Endothelial cell of umbilical vein (primary cell): ENCODE data around the gene CYP1B1. TPM values are rescaled to one million over a fixed set of nuclear protein-coding genes. Genes with fewer than 3 reads are reported as not detected.

Source experiments
- BruUV-seq: library from RNA; stranded (reverse); fragments of 400-500 nt; replicated peaks from 2 replicates; lab custom pipeline; 2021; lab: Mats Ljungman, UMichigan
- CTCF ChIA-PET: fragments of 300-600, 350-600 bp; sonication (Branson Sonifier 250); formaldehyde crosslinking; loops from one replicate; lab custom pipeline; 2021; ENCODE audit warnings: antibody characterized with exemption, inconsistent platforms; lab: Charles Lee
- POLR2A ChIA-PET: fragments of 300-600, 350-600 bp; sonication (Branson Sonifier 250); formaldehyde crosslinking; loops from one replicate; lab custom pipeline; 2021; ENCODE audit warnings: antibody characterized with exemption, inconsistent platforms; lab: Charles Lee
- DNase-seq: peaks from one replicate; pipeline ENCODE4 v3.0.0-alpha.2; 2011; ENCODE audit warnings: low read depth, low spot score
- FAIRE-seq: peaks from 2 replicates; lab custom pipeline; 2011; peaks lifted over from hg19 to GRCh38; lab: Jason Lieb, UNC
- H2AFZ ChIP-seq: 2 replicates; pipeline ENCODE4 v1.6.0; 2012; ENCODE audit warnings: low read depth, low read length, control low read depth, inconsistent platforms
- H3K27ac ChIP-seq: 2 replicates; pipeline ENCODE4 v1.5.1; 2011; ENCODE audit warnings: low read depth, mild to moderate bottlenecking, control low read depth, low read length, moderate library complexity; ENCODE audit not compliant: insufficient read depth
- H3K27me3 ChIP-seq, 2 experiments: 2 replicates each; pipeline versions ENCODE4 v1.6.0 to v1.6.1; 2011; ENCODE audit warnings: low read length in 2 of 2, mixed read lengths in 1 of 2; ENCODE audit not compliant: control insufficient read depth in 2 of 2, insufficient read depth in 2 of 2
- H3K36me3 ChIP-seq, 2 experiments: 2 replicates in 1 of 2; 3 replicates in 1 of 2; pipeline ENCODE4 v1.5.1; 2011; ENCODE audit warnings: low read length in 2 of 2, mild to moderate bottlenecking in 1 of 2, moderate library complexity in 1 of 2; ENCODE audit not compliant: control insufficient read depth in 2 of 2, insufficient read depth in 2 of 2; ENCODE audit errors: extremely low read depth in 1 of 2
- H3K4me1 ChIP-seq: 3 replicates; pipeline ENCODE4 v1.5.1; 2011; ENCODE audit warnings: mild to moderate bottlenecking, low read length; ENCODE audit not compliant: control insufficient read depth, insufficient read depth; ENCODE audit errors: extremely low read depth
- H3K4me2 ChIP-seq: 2 replicates; pipeline ENCODE4 v1.6.1; 2011; ENCODE audit warnings: low read length, control low read depth, mixed read lengths; ENCODE audit not compliant: insufficient read depth
- H3K4me3 ChIP-seq, 3 experiments: fragments of 200-600 bp in 1 of 3; sonication (generic), shearing (Covaris generic) in 1 of 3; replicated peaks in 1 of 3; 2 replicates each; pipeline ENCODE4 v1.5.1; 2011 to 2016; ENCODE audit warnings: control low read depth in 3 of 3, low read length in 3 of 3, mild to moderate bottlenecking in 2 of 3, inconsistent platforms in 1 of 3, low read depth in 1 of 3, moderate library complexity in 1 of 3; ENCODE audit not compliant: insufficient read depth in 1 of 3
- H3K79me2 ChIP-seq: 2 replicates; pipeline ENCODE4 v1.6.0; 2012; ENCODE audit warnings: low read length, inconsistent platforms; ENCODE audit not compliant: control insufficient read depth, insufficient read depth
- H3K9ac ChIP-seq: replicated peaks from 2 replicates; pipeline ENCODE3; 2011; ENCODE audit warnings: low read length, control low read depth; ENCODE audit not compliant: insufficient read depth; ENCODE audit errors: extremely low read depth
- H3K9me1 ChIP-seq: replicated peaks from 3 replicates; pipeline ENCODE4 v1.6.0; 2011; ENCODE audit warnings: mild to moderate bottlenecking, low read length; ENCODE audit not compliant: control insufficient read depth, insufficient read depth; ENCODE audit errors: extremely low read depth
- H3K9me3 ChIP-seq: replicated peaks from 2 replicates; pipeline ENCODE4 v1.5.1; 2012; ENCODE audit warnings: low read length, inconsistent platforms; ENCODE audit not compliant: control insufficient read depth, insufficient read depth
- H4K20me1 ChIP-seq: replicated peaks from 2 replicates; pipeline ENCODE3; 2011; ENCODE audit warnings: mild to moderate bottlenecking, low read length; ENCODE audit not compliant: control insufficient read depth, insufficient read depth; ENCODE audit errors: extremely low read depth
- EZH2 ChIP-seq: IDR thresholded peaks from 2 replicates; pipeline ENCODE4 v1.6.1; 2012; ENCODE audit warnings: borderline replicate concordance, low read depth, mild to moderate bottlenecking, moderate library complexity, low read length, inconsistent platforms; ENCODE audit not compliant: severe bottlenecking
- FOS ChIP-seq: IDR thresholded peaks from 2 replicates; pipeline ENCODE4 v1.6.1; 2011; ENCODE audit warnings: mild to moderate bottlenecking, low read length, moderate library complexity, borderline replicate concordance; ENCODE audit not compliant: insufficient read depth
- JUN ChIP-seq: IDR thresholded peaks from 2 replicates; pipeline ENCODE4 v1.6.1; 2011; ENCODE audit warnings: borderline replicate concordance, low read depth; ENCODE audit not compliant: insufficient read length, insufficient read depth
- dilution Hi-C: fragments of 300-500 bp; cut with MboI; formaldehyde crosslinking; loops from one replicate; pipeline ENCODE4 v1.15.0; 2019; ENCODE audit warnings: low sequenced_read_pairs; ENCODE audit not compliant: extremely low pct_ligation_motif_present
- intact Hi-C: fragments of 100-400 bp; cut with micrococcal nuclease; formaldehyde crosslinking; loops from one replicate; pipeline ENCODE4 v1.10.0; 2022
- polyA plus RNA-seq, 4 experiments: library from polyadenylated mRNA; depleted of rRNA in 3 of 4; stranded (reverse) in 3 of 4; unstranded in 1 of 4; fragments of >200 nt; gene quantifications; 2 replicates each; pipeline versions ENCODE4 v1.2.1 to v1.2.3, GENCODE V29; 2011 to 2012; ENCODE audit warnings: missing spikeins in 1 of 4
- total RNA-seq: library from RNA; stranded (reverse); gene quantifications from 2 replicates; pipeline ENCODE4 v1.2.3, GENCODE V29; 2021

CYP1B1 gene
- total and polyA plus RNA-seq, 2 donors (not counting 3 experiments of a cell fraction or from before 2014, with no cell fraction given) = 0.01 TPM; not detected in 1

- ChIA-PET CTCF (no interaction called here), POLR2A (no interaction called here)
- no TSS peak for BruUV-seq
- H3K36me3 ChIP-seq = no peaks in the 10 kb centered on the region
- no peak overlapping the region for H2AFZ ChIP-seq
- no peak overlapping the region for H3K4me3 ChIP-seq
- no peaks in the 10 kb centered on the region for H3K9me3 ChIP-seq
- H3K4me1 ChIP-seq = peaks cover 16% of the 10 kb centered on the region
- no peak overlapping the region for H3K4me2 ChIP-seq
- no peaks in the 10 kb centered on the region for H3K9me1 ChIP-seq
- no peak overlapping the region for H3K9ac ChIP-seq
- intact Hi-C loops (loop anchor here (5.0 to 10.0 kb wide), 3 partner anchors 201 to 752 kb away; partner anchors contain the start of genes ATL2 and PRKD3), dilution Hi-C loops (no loop called here)
- H4K20me1 ChIP-seq = no peaks in the 10 kb centered on the region
- DNase-seq (no peak), FAIRE-seq (no peak)
- no peak for TF ChIP-seq FOS
- peak; percentile 94 for TF ChIP-seq EZH2
- H3K27me3 ChIP-seq = peaks cover 44 to 45% of the 10 kb centered on the region in 2 experiments
- H3K27ac ChIP-seq = no peak overlapping the region
- no peaks in the 10 kb centered on the region for H3K79me2 ChIP-seq
Observed at GRCh38 chr2:38074058-38074763, 1.7 kb downstream of the CYP1B1 start.

- dilution Hi-C loops (no loop called here), intact Hi-C loops (loop anchor here (5.0 to 10.0 kb wide), 3 partner anchors 201 to 751 kb away; partner anchors contain the start of genes ATL2 and PRKD3)
- Histone ChIP-seq H3K36me3 (no peaks in the 10 kb centered on the region), H3K9me3 (no peaks in the 10 kb centered on the region), H2AFZ (no peak overlapping the region), H3K79me2 (no peaks in the 10 kb centered on the region), H3K9me1 (no peaks in the 10 kb centered on the region), H3K27ac (no peak overlapping the region), H3K4me3 (no peak overlapping the region), H3K4me1 (peaks cover 16% of the 10 kb centered on the region), H3K4me2 (no peak overlapping the region), H3K9ac (no peak overlapping the region), H3K27me3 (peaks cover 40 to 45% of the 10 kb centered on the region in 2 experiments), H4K20me1 (no peaks in the 10 kb centered on the region)
- ChIA-PET CTCF (no interaction called here), POLR2A (no interaction called here)
- no TSS peak for BruUV-seq
- TF ChIP-seq EZH2 = peak; percentile 88
- no peak for TF ChIP-seq JUN
- DNase-seq = no peak
- peak; percentile 12 for FAIRE-seq
Observed at GRCh38 chr2:38073211-38074057, 2.5 kb downstream of the CYP1B1 start.
